HG03565 (cell line): ENCODE measurements around the gene ZNF618.
"Not testable (repeated sequence)": the region's sequence is repeated elsewhere in the genome, so short reads cannot be mapped to it uniquely, and the experiment has no call there.

Source experiments
- ATAC-seq: cut with Tn5 transposase; IDR thresholded peaks from one replicate; pipeline ENCODE4 v1.9.1; 2021; ENCODE audit warnings: mild to moderate bottlenecking, moderate library complexity; ENCODE audit not compliant: unreplicated experiment

ZNF618 gene

GRCh38 chr9:114034196-114034595, 158.1 kb downstream of the ZNF618 start:
- no peak for ATAC-seq

DNA sequence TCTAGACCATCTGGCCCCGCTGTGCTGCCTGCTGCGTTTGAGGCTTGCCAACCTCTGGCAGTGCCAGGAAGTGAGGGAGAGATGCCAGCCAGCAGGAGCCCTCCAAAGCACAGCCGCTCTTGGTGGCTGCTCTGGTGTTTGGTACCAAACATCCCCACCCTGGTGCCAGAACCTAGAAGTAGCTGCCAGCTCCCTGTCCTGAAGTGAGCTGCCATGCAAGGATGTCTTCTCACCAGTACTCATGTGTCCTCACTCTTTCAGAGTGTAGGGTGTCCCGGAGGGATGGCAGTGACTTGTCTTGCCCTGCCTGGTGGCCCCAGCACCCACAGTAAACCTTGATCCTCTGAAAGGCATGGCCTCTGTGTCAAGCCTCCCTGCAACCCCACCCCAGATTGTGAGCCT, 158.6 kb downstream of the ZNF618 start:
- ATAC-seq, result no peak

DNA sequence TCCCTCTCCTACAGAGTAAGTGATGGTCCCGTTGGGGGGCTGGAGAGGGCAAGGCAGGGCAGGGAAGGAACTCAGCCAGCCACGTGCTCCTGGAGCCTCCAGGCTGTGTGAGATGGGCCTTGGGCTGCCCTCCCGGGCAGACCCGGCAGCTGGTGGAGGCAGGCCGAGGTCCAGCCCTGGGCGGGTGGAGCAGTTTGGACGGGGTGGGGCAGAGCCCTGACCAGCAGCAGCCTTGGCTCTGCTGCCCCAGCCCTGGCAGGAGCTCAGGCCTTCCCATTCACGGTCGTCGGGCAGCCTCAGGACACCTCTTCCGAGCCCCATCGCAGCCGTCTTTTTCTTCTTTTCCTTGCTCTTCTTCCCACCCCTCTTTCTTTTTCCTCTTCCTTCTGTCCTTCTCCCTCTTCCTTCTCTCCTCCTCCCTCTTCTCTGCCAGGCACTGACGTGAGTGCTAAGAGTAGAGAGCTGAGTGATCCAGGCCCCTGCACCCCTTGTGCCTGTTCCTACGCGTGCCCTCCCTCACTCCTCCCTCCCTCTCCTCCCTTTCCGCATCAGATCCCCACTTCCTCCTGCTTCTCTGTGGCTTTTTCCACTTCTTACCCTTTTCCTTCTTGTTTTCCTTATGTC, 159.2 kb downstream of the ZNF618 start:
- ATAC-seq, result no peak

DNA sequence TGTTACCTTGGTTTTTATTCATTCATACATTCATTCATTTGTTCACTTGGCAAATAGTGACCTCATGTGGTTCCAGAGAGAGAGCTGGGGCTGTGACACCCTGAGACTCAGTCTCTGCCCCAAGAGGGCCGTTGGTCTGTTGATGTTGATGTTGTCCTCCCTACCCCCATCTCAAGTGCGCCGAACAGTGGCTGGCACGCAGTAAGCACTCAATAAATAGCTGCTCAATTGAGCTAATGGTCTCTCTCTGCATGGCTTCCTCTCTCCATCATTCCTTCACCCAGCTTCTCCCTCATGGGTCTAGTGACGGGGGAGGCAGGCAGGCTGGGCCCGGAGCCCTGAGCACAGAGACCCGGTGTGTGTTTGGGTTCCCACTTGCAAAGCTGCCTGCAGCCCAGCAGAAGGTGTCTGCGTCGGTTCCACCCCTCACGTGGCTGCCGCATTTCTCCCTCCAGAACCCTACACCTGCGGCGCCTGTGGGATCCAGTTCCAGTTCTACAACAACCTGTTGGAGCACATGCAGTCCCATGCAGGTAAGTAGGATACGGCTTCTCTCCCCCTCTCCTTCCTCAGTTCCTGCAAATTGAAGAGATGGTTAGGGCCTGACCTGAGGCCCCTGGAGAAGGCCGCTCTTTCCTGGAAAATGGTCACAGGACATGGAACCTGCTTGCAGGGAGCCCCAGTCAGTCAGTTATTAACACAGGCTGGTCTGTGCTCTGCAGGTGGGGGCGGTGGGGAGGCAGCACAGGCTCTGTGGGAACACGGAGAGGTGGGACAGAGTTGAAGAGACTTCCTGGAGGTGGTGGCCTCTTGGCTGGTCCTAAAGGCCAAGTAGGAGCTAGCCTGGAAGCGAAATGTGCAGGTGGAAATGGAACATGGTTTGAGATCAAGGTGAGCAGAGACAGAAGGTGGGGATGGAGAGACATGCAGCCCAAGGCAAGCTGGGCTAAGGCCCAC, 160.0 kb downstream of the ZNF618 start:
- ATAC-seq, result no peak

DNA sequence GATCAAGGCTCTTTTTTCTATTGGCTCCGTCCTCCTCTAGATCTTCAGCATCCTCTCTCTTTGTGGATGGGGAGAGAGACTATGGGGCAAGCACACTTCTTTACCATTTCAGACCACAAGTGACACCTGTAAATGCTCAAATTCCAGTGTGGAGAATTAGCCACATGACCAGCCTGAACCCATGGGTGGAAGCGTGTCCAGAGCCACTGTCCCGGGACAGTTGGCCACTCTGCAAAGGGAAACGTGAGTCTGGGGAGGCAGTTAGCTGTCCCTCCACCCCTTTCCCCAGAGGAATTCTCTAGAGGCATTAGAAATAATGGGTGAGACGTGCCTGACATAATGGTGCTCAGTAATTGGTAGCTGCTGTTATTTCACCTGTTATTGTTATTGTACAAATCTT, 161.1 kb downstream of the ZNF618 start:
- ATAC-seq, result no peak

GRCh38 chr9:114037961-114038723, 162.0 kb downstream of the ZNF618 start:
- ATAC-seq, result no peak

DNA sequence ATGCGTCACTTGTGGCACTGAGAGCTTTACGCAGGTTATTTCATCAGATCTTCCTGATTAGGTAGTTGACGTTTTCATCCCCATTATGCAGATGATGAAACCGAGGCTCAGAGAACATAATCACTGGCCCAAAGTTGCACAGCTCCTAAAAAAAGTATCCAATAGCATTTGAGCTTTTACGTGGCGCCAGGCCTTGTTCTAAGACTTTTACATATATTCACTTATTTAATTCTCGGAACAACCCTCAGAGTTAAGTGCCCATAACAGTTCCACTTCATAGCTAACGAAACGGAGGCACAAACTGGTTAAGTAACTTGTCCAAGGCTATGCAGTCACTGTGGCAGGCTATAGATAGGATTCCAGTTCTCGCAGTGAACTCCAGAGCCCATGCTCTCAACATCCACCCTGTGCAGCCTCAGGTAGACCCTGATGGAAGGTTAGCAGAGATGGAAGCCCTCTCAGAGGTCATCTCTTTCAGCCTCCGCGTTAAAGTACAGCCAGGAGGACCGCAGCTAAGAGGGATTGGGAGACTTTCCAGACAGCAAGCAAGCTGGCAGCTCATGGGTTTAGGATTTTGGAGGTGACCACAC, 162.7 kb downstream of the ZNF618 start:
- no peak for ATAC-seq

- ATAC-seq, result no peak
Measured at GRCh38 chr9:114039484-114039883, 163.4 kb downstream of the ZNF618 start.

GRCh38 chr9:114043660-114044059, 167.6 kb downstream of the ZNF618 start:
- not testable (repeated sequence) for ATAC-seq

- ATAC-seq, result no peak
Measured at GRCh38 chr9:114046237-114046755, 170.2 kb downstream of the ZNF618 start.

GRCh38 chr9:114046875-114047274, 170.8 kb downstream of the ZNF618 start:
- no peak for ATAC-seq

DNA sequence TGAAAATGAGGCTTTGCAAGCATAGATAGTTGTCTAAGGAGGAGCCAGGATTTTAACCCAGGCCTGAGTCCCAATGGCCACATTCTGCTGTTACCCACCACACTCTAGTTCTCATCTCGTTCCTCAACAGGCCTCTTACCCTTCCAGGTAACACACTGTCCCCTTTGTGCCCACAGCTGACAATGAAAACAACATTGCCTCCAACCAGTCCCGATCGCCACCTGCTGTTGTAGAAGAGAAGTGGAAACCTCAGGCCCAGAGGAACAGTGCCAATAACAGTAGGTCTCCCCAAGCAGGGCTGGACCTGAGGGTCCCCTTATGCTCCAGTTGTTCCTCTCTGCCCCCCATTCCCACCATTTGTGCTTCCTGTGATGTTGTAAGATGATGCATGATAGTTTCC, 171.6 kb downstream of the ZNF618 start:
- ATAC-seq, result no peak

DNA sequence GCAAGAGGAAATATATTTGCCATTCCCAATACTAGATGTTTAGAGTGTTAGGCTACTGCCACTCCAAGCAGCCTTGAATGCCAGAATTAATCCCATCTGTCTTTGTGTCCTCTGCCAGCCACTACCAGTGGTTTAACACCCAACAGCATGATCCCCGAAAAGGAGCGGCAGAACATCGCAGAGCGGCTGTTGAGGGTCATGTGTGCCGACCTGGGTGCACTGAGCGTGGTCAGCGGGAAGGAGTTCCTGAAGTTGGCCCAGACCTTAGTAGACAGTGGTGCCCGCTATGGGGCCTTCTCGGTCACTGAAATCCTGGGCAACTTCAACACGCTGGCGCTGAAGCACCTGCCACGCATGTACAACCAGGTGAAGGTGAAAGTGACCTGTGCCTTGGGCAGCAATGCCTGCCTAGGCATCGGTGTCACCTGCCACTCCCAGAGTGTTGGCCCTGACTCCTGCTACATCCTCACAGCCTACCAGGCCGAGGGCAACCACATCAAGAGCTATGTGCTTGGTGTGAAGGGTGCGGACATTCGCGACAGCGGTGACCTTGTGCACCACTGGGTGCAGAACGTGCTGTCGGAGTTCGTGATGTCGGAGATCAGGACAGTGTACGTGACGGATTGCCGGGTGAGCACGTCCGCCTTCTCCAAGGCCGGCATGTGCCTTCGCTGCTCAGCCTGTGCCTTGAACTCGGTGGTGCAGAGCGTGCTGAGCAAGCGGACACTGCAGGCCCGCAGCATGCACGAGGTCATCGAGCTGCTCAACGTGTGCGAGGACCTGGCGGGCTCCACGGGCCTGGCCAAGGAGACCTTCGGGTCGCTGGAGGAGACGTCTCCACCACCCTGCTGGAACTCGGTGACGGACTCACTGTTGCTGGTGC, 172.7 kb downstream of the ZNF618 start:
- ATAC-seq, result no peak

GRCh38 chr9:114049441-114050225, 173.5 kb downstream of the ZNF618 start:
- ATAC-seq, result no peak

GRCh38 chr9:114050226-114050568, 174.1 kb downstream of the ZNF618 start:
- no peak for ATAC-seq

DNA sequence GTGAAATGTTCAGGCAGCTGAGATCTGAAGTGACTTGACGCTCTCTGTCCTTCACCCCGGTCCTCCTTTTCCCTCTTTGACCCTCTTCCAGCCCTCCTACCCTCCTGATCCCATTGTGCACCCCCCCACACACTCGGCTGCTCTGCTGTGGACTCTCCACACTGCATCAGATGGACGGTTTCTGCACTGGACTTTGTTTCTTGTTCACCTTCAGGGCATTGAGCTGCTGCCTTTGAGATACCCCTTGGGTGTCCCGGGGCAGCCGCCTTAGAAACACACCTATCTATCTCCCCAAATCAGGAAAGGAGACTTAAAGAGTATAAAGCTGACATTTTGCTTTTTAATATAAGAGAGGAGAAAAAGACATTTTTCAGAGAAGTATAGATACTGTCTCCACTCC, 174.5 kb downstream of the ZNF618 start:
- no peak for ATAC-seq

DNA sequence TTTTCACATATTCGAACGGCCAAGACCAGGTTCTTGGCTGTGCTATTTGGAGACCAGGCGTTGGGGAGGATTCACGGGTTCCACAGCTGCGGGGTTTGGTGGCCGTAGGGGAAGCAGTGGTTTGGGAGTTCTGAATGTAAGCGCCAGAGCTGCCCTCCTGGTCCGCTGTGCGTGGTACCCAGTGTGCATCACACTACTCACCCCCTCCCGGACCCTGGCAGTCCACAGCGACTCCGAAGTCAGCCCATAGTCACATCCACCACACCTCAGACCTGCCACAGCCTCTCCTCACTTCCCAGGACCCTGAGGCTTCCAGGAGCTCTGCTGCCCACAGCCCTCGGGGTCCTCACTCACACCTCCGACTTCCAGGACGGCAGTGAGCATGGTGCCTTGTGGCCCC, 175.2 kb downstream of the ZNF618 start:
- no peak for ATAC-seq

- ATAC-seq, result no peak
Measured at GRCh38 chr9:114051706-114052105, 175.6 kb downstream of the ZNF618 start.
